ENCODE measurements around the gene IFFO2.

The IFFO2 gene

DNA sequence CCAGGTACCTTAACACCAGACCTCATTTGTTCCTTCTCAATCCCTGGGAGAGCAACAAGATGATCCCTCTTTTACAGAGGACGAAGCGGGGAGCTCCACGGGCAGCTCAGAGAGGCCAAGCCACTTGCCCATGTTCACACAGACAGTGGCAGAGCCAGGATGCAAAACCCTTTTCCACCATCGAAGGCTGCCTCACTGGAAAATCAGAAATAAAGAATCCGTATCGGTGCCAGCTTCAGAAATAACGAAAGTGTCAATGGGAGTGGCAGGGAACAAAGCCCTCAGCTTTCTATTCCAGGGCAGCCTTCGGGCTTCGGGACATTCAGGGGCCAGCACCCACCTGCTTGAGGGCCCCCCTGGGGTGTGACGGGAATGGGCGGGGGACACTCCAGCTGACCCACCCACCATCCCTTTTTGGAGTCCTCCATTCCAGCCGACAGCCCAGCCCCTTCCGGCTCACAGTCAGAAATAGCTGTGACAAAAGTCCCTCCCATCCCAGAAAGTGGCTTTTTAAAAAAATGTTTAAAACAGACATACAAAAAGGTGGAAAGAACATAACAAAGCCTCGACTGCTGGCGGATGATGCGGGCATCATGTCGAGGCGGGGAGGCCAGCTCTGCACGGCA, 6.0 kb downstream of the IFFO2 start:
- DNase-seq: no peak

DNA sequence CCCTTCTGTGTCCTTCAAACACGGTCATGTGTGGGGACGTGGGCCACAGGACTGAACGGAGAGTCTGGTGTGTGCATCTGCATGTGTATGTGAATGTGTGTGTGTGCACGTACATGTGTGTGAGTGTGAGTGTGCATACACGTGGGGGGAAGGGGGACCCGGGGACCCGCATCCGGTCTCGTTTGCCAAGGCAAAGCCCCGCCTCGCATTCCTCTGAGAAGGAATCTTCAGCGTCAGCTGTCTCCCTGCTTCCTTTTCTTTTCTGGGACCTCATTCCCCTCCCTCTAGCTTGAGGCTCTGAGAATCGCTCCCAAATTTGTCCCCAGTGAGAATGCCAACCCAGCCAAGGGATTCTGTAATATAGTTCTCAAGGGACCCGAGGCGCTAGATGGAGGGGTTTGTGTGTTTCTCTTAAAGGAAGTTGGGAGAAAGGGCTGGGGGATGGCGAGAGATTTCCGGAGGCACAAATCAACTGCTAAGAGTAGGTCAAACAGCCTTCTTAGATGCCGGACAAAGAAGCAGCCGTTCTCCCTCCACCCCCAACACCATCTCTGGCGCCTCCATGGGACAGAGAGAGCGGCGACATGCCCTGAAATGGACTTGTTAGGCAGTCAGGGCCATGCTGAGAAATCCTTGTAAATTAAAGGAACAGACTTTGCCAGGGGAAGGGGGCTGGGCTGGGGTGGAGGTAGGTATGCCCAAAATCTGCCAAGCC, 6.6 kb downstream of the IFFO2 start:
- peak; percentile 87 for DNase-seq

DNA sequence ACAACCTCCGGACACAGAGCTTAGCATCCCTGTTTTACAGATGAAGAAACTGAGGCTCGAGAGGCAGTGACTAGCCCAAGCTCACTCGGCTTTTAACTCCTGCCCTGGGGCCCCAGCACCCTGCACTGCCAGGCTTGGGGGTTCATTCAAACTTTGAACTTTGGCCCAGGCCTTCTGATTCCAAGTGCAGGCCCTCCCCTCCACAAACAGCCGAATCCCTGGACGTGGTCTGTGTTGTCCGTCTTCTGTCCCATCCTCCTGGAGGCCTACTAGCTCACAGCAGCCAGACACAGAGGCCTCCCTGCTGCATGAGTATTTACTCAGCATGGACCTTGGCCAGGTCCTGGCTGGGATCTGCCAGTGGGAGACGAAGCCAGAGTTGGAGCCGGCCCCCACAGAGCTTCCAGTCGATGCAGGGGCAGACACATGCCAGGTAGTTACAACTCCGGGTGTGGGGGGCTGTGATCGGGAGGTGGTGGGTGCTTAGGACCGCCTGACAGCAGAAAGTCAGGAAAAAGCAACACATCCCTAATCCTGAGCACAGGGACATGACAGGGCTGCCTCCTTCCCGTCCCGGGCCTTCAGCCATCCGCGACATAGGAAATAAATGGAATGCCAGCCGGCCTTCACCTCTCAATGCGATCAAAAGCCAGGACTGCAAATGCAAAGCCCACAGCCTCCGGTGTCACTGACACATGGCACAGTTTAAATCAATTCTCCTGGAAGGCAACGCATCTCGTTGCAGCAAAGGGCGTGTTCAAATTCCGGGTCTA, 7.4 kb downstream of the IFFO2 start:
- peak; percentile 88 for DNase-seq

DNA sequence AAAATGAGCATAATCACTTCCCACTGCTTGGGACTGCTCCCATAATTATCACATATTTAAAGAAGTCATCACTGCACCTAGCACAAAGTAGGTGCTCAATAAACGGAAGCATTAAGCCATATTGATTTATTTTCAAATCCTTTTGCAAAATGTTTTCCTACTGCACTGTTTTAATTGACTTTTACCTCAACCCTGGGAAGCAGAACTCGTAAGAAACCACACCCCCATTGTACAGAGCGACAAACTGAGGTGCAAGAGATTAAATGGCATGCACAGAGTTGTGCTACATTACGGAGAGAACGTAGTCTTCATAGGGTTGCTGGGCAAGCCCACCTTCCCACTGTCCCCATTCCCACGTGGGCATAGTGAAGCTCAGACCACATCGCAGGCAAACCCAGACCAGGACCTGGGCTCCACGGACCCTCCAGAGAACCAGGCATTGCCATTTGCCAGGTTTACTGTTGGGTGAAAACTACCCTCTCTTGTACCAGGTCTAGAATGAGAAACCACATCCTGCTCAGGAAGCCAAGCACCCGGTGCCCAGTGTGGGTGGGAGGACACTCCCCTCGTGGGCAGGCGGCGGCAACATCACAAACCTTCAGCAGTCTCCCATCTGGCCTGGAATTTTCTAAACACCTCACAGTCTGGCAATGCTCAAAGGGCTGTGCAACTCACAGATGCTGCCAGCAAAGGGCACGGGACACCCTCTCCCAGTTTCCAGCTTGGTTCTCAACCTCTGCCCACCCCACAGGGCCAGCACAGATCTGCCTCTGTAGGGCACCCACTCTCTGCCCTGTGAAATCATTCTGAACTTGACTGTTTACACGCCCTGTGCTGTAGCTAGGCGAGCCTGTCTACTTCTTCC, 8.2 kb downstream of the IFFO2 start:
- peak; percentile 51 for DNase-seq

DNA sequence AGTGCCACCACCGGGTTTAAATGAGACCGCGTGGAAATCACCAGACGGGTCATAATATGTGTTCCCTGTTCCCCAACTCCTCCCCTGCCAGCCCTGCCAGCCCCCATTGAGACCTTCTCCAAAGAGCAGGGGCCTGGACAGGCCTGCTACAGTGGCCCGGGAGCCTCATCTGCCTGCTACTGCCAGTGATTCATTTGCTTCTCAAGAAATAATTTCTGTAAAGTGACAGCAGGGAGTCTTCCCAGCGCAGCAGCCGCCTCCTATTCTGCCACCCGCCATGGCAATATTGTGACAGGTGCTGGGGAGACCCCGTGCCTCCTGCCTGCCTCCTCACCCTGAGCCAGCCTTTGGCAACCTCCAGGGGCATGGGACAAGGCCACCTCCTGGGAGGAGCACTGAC, 8.9 kb downstream of the IFFO2 start:
- no peak for DNase-seq

DNA sequence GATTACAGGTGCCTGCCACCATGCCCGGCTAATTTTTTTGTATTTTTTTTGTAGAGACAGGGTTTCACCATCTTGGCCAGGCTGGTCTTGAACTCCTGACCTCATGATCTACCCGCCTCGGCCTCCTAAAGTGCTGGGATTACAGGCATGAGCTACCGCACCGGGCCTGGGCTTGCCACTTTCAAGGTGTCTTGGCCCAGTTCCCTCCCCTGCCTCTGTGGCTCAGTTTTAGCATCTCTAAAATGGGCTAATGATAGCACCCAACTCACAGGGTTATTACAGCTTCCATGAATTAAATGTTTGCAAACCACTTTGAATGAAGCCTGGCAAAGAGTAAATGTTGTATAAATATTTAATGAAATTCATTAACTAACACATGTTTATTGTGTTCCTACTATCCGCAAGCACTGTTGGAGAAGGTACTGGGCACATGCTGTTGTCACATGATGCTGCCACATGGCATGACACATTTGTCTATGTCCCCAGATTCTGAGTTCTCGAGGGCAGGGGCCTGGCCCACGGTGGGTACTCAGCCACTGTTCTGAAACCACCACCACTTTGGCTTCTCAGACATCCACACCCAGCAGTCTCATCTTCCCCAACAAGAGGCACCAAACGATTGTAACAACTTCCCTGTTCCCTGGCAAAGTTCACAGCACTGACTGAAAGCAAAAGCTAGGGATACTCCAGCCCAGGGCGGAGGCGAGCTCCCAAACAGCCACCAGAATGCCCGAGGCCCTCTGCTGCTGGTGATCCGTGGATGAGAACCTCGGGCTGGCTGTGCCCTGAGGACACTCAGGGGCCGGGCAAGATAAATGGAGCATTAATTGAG, 9.7 kb downstream of the IFFO2 start:
- DNase-seq: no peak

DNA sequence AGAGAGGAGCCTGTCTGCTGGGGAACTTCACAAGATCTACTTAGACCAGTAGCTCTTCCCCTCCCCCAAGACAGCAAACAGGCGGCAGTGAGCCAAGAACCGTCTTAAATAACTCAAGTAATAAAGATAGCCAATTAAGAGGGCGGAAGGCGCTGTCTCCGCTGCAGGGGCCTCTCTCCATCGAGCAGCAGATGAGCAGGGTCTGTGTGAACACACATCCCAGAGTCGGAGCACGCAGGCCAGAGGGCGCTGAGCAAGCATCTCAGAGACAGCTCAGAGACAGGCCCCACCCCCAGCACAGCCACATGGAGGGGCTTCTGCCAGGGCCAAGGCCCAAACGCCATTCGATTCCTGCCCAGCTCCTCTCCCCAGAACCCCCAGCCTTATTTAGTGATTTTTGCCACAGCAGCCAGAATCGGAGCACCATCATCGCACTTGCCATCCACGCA, 11.1 kb downstream of the IFFO2 start:
- peak; percentile 93 for DNase-seq

DNA sequence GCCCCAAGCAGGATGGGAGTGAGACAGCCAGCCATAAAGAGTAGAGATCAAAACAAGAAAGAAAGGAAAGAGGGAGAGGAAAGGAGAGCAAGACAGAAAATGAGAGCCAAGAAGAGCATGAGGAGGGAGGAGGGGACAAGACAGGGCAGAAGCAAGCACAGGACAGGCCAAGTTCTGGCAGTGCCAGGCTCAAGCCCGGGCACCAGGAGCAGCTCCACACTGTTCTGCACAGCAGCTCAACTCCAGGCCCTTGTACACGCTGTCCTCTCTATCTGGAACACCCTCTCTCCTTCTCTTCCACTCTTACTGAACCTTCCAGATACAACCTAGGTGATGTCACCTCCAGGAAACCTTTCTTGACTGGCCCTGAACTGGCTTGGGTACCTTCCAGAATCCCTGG, 11.7 kb downstream of the IFFO2 start:
- DNase-seq: no peak

DNA sequence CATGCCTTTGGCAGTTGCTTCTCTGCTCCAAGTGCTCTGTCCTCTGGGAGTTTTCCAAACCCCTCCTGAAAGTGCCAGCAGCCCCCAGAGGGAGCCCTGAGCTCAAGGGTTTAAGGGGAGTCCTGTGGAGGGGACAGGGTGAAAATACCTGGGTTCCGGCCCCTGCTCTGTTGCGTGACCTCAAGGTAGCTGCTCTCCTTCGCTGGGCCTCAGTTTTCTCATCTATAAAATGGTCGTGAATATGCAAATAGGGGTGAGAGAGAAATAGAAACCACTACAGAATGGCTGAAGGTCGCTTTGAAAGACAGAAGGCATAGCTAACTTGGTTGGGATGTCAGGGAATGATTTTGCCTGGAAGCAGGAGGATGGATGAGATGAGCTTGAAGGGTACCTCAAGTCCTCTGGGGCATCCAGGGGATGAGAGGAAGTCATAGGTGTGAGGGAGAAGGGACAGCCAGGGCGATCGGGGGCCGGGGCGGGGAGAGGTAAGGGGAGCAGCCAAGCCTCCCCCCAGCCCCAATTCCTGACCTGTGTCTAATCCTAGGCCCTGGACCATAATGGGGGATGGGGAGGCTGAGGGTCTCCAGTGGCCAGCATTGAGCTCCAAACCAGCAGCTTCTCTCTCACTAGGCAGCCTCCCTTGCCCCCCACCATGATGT, 12.4 kb downstream of the IFFO2 start:
- no peak for DNase-seq

DNA sequence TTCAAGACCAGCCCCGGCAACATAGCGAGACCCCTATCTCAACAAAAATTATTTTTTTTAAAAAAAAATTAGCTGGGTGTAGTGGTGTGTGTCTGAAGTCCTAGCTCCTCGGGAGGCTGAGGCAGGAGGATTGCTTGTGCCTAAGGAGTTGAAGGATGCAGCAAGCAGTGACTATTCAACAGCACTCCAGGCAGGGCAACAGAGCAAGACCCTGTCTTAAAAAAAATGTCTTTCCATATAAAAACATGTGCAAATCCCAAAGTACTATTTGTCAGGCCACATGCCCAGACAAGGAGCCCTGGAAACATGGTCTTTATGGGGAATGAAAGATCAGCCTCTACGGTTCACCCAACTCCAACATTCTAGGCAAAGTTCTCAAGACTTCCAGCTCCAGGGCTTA, 13.3 kb downstream of the IFFO2 start:
- DNase-seq: no peak

DNA sequence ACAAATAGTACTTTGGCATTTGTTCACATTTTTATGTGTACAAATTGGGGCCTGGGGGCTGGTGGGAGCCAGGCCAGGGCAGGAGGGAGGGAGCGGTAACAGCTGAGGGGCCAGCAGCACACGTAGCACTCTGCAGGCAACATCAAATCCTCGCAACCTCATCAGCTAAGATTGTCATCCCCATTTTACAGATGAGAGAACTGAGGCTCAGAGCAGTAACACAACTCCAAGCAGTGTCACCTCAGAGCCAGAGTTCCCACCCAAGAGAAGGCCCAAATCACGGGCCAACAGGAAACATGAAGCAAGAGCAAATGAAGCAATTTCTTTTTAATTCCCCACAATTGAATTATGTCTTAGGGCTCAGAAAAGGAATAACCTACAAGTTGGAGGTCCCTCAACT, 14.1 kb downstream of the IFFO2 start:
- DNase-seq: no peak

DNA sequence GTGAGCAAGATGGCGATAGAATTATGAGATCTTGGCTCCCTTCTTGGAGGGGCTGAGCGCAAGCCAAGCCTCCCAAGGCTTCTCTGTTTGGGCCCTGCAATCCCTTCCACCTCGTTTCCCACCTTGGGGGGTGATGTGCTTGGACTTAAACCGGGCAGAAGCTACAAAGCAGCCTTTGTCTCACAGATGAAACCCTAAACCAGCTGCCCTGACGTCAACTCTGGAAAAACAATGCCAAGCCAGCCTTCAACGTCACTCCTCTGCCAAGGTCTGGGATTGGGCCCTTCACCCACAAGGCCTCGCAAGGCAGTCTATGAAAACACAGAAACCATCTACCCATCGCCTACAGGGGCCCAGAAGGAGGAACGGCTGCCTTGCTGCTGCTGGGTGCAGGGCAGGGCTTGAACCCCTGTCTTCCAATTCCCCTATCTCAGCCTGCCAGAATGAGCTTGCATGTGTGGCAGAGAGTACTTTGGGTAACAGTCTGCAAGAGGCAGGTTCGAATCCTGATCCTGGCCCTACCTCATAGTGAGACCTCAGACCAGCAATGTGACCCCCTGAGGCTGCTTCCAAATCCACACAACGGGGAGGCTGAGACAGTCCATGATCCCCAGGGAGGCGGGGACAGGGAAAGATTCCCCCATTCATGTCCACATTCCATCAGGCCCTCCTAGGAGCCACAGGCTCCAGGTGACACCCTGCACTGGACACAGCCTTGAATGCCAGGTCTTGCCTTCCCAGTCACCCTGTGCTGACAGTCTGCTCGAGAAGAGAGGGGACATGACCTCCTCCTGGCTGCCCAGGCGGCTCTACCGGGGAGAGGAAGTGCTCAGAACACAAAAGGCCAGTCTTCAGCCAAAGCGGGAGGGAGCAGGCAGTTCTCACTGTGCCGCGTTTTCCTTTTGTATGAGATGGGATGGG, 15.0 kb downstream of the IFFO2 start:
- DNase-seq: peak; percentile 65

DNA sequence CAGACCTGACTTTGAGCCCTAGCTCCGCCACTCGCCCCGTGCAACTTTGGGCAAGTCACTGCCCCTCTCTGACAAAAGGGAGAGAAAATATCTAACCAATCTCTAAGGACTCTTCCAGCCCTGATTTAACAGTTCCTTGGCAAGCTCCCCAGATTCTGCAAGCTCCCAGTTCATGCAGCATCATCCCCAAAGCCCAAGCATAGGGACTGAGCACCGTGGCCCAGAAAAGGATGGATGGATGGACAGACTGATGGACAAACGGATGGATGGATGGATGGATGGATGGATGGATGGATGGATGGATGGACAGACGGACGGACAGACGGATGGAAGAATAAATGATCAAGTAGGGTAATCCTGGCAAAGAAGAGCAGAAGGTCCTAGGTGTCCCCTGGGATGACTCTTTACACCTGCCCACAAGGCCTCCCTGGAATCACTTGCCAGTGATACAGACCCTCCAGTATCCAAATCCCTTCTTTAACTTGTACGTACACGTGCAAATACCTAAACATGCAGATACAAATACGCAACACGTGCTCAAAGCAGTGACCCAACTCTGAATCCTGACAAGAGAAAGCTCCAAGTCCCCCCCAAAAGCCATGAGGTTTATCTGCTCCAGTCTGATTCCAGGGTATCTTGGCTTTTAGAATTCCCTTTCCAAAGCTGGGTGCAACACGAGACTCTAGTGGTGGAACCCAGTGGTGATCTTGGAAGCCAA, 16.0 kb downstream of the IFFO2 start:
- DNase-seq: peak; percentile 44

DNA sequence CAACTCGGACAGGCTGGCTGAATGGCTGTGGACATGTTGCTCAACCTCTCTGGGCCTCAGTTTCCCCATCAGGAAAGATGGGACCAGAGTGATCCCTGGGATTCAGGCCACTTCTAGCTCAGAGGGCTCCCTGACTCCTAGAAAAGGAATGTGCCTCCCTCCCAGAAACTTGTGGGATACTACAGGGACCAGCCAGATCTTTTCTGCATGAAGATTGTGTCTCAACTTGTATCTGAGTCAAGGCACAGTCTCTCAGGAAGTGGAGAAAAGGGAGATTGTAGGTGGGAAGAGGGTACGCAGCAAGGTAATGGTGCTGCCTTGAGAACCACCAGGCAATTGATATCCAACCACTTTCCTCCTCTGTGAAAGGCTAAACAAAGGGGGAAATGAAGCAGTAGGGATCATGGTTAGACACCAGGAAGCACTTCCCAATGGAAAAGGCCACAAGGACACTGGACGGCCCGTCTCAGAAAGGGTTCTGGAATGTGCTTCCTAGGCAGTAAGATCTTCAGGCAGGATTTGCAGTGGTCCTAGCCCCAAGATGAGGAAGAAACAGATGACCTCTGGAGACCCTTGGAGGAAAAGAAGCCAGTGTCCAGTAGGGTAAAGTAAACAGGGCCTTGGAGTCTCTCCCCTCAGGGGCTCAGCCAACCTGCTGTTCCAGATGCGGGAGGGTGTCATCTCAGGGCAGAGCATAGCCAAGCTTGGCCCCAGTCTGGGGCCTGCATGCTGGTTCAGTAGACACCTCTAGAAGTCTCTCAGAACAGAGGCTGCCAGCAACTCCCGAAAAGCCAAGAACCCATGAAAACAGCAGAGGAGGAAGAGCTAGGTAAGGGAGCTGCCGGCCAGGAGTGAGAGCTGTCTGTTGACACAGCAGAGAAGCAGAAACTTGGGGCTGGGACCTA, 16.8 kb downstream of the IFFO2 start:
- DNase-seq: peak; percentile 58

DNA sequence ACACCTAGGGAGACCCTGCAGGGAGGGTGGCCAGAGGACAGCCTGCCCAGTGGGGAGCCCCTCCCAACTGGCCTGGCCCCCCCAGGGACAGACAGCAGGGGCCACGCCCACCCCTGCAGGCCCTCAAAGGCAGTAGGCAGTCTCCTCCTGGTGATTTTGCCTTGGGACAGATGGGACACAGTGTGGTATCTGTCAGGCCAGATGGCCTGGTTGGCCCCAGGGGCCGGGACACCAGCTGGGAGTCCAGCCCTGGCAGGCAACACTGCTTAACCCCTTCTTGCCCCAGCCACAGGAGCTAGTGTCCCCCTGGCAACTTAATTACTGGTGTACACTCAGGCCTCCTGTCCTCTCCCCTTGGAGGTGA, 17.8 kb downstream of the IFFO2 start:
- DNase-seq: no peak

DNA sequence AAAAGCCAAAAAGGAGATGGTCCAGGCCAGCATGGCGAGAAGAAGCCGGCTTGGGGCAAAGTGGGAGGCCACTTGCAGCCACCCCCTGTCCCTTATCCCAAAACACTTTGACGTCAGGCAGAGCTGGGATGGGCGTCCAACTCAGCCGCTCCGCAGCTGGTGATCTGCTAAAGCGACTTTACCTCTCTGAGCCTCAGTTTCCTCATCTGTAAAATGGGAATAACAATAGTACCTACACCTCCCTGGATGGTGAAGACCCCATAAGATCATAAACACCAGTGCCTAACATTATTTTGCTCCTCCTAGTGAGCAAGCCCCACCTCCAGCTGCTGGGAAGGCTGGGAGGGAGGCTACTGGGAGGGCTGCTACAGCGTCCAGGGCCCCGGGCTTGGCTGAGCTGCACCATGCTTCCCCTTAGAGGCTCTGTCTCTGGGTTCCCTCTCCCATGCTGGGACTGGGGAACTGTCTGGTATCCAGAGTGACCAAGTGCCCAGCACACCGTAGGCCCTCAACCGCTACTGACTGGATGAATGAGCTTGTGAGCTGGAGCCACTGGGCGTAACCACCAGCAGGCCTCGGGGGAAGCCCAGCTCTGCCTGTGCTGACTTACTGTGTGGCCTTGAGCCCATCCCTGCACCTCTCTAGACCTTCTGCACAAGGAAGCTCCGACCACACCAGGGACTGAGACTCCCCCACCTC, 18.3 kb downstream of the IFFO2 start:
- no peak for DNase-seq

DNA sequence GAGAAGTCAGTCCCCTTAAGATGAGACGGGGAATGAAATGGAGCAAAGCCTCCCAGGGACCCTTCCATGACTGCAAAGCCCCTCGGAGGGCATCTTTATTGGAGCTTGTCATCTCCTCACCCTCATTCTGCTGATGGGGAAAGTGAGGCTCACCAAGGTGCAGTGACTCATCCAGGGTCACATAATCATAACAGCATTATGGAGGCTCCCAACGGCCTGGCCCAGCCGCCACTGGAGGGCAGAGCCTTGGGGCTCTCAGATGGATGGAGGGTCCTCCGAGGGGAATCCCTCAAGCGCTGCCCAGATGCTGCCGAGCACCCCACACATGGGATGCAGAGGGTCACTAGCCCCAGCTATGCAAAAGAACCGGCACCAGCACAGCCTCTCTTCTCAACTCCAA, 18.9 kb downstream of the IFFO2 start:
- no peak for DNase-seq

Measured in fibroblast of skin of abdomen (primary cell).